Measurements from ENCODE around the gene TPPP.
"Not testable (repeated sequence)": the region's sequence is repeated elsewhere in the genome, so short reads cannot be mapped to it uniquely, and the experiment has no call there.

- not testable (repeated sequence) for TF ChIP-seq CTCF (IDR thresholded peaks at IDR 0.05; ENCODE audit: low read depth, low read length); EZH2phosphoT487 (IDR thresholded peaks at IDR 0.05; ENCODE audit: low read depth)
Observed at GRCh38 chr5:696753-697702, 3.9 kb upstream of the TPPP start.

All from OCI-LY3 (cell line).